ENCODE data around the gene OR4F15. TPM values are rescaled to one million over a fixed set of nuclear protein-coding genes. Genes with fewer than 3 reads are reported as not detected.
"Not testable (repeated sequence)": the region's sequence is repeated elsewhere in the genome, so short reads cannot be mapped to it uniquely, and the experiment has no call there.

Gene OR4F15
- total and polyA plus RNA-seq, 2 of the 4 experiments (the other 2 are of a cell fraction), result 0.36 TPM; not detected in 1

- no peaks in the 10 kb centered on the region for H3K9me1 ChIP-seq (ENCODE audit: insufficient read depth, low read length)
- no peaks in the 10 kb centered on the region for H4K20me1 ChIP-seq (ENCODE audit: insufficient read depth, low read length)
- no peak overlapping the region for H3K56ac ChIP-seq (ENCODE audit: extremely low read depth, insufficient read depth, low read length)
- POLR2A ChIA-PET (ENCODE audit: unreplicated experiment), result no interaction called here
- no peak overlapping the region for H3K4me3 ChIP-seq (ENCODE audit: insufficient read depth, low read depth, low read length)
- no peak overlapping the region for H3K14ac ChIP-seq (replicated peaks; ENCODE audit: low read depth, low read length)
- dilution Hi-C loops (cut with HindIII; ENCODE audit: low sequenced_read_pairs, unreplicated experiment) (no loop called here), intact Hi-C loops (cut with micrococcal nuclease) (no loop called here), in situ Hi-C loops (cut with MboI; ENCODE audit: low sequenced_read_pairs) (loop anchor here (10.0 kb wide), 1 partner anchor 1971 kb away; no protein-coding TSS in a partner anchor)
- no peak overlapping the region for H2AK9ac ChIP-seq (replicated peaks; ENCODE audit: low read depth, low read length, poor library complexity)
- H2AK5ac ChIP-seq (ENCODE audit: low read depth, low read length), result no peak overlapping the region
- DNase-seq (no peak), ATAC-seq (ENCODE audit: low read depth) (no peak)
- no peaks in the 10 kb centered on the region for H3K36me3 ChIP-seq (ENCODE audit: control insufficient read depth, insufficient read depth, low read length)
- H3K4me2 ChIP-seq (ENCODE audit: low read depth, low read length), result no peak overlapping the region
- H3K18ac ChIP-seq (ENCODE audit: low read depth, low read length), result no peak overlapping the region
- H2BK15ac ChIP-seq (ENCODE audit: low read depth, low read length), result no peak overlapping the region
- H2BK5ac ChIP-seq (ENCODE audit: low read depth, low read length, poor library complexity, severe bottlenecking), result no peak overlapping the region
- H2AFZ ChIP-seq (replicated peaks; ENCODE audit: low read length, poor library complexity), result no peak overlapping the region
- no peak overlapping the region for H4K91ac ChIP-seq (ENCODE audit: insufficient read depth, low read depth, low read length)
- no peaks in the 10 kb centered on the region for H3K79me1 ChIP-seq (ENCODE audit: low read depth in 1 of 2, low read length in 2 of 2)
- H4K8ac ChIP-seq (ENCODE audit: low read depth in 2 of 2, low read length in 2 of 2), result no peak overlapping the region
- H3K9me3 ChIP-seq (ENCODE audit: control insufficient read depth, insufficient read depth, low read length), result peaks cover 4% of the 10 kb centered on the region
- CTCF ChIA-PET, result no interaction called here
- no peak overlapping the region for H3K27ac ChIP-seq (ENCODE audit: insufficient read depth, low read length)
- no peak overlapping the region for H2BK120ac ChIP-seq (ENCODE audit: low read depth, low read length)
- H3K4ac ChIP-seq (ENCODE audit: low read depth, low read length), result no peak overlapping the region
- H3K27me3 ChIP-seq (ENCODE audit: control insufficient read depth, insufficient read depth, low read length), result no peaks in the 10 kb centered on the region
- no TSS peak for BruUV-seq (replicated peaks)
- no peak overlapping the region for H3K9ac ChIP-seq (ENCODE audit: low read depth, low read length)
- no peak overlapping the region for H2BK20ac ChIP-seq (ENCODE audit: low read depth, low read length)
- 78% methylated on average over 2 of the region's 15 CpGs; no CpG with 5 or more reads in 1 of the 2 experiments for WGBS, 2 experiments (ENCODE audit: extremely low coverage in 2 of 2, insufficient read length in 1 of 2)
- H3K4me1 ChIP-seq (ENCODE audit: control insufficient read depth, insufficient read depth, low read length), result peaks cover 1% of the 10 kb centered on the region; the same call in 1 of the 2 replicates
- TF ChIP-seq CTCF (conservative IDR thresholded peaks at IDR 0.05; ENCODE audit: low read depth, low read length) (no peak), ELK1 (IDR thresholded peaks at IDR 0.05; ENCODE audit: borderline replicate concordance, low read depth, low read length) (no peak)
- no peak overlapping the region for H3K23ac ChIP-seq (ENCODE audit: low read depth, low read length)
- no peak overlapping the region for H4K5ac ChIP-seq (ENCODE audit: low read depth, low read length)
Observed at GRCh38 chr15:101765772-101766456, 46.1 kb upstream of the OR4F15 start.

GRCh38 chr15:101767083-101767640 lies 44.8 kb upstream of the OR4F15 start:
- H3K9ac ChIP-seq (ENCODE audit: low read depth, low read length); POLR2A ChIA-PET (ENCODE audit: unreplicated experiment): not testable (repeated sequence)

More at GRCh38 chr15:101767083-101767640, 44.8 kb upstream of the OR4F15 start:
- H4K20me1 ChIP-seq (ENCODE audit: insufficient read depth, low read length); dilution Hi-C loops (cut with HindIII; ENCODE audit: low sequenced_read_pairs, unreplicated experiment); DNase-seq; H3K4me2 ChIP-seq (ENCODE audit: low read depth, low read length); H2BK120ac ChIP-seq (ENCODE audit: low read depth, low read length); H2AK9ac ChIP-seq (replicated peaks; ENCODE audit: low read depth, low read length, poor library complexity); H3K27ac ChIP-seq (ENCODE audit: insufficient read depth, low read length); H3K56ac ChIP-seq (ENCODE audit: extremely low read depth, insufficient read depth, low read length); H3K9me3 ChIP-seq (ENCODE audit: control insufficient read depth, insufficient read depth, low read length); H3K9me1 ChIP-seq (ENCODE audit: insufficient read depth, low read length); BruUV-seq (replicated peaks); H2BK15ac ChIP-seq (ENCODE audit: low read depth, low read length); H3K36me3 ChIP-seq (ENCODE audit: control insufficient read depth, insufficient read depth, low read length); H3K18ac ChIP-seq (ENCODE audit: low read depth, low read length); H4K8ac ChIP-seq (ENCODE audit: low read depth in 2 of 2, low read length in 2 of 2); H3K23ac ChIP-seq (ENCODE audit: low read depth, low read length); H2AK5ac ChIP-seq (ENCODE audit: low read depth, low read length); H4K91ac ChIP-seq (ENCODE audit: insufficient read depth, low read depth, low read length); H3K4me1 ChIP-seq (ENCODE audit: control insufficient read depth, insufficient read depth, low read length); H3K79me1 ChIP-seq (ENCODE audit: low read depth in 1 of 2, low read length in 2 of 2); H4K5ac ChIP-seq (ENCODE audit: low read depth, low read length); H2BK5ac ChIP-seq (ENCODE audit: low read depth, low read length, poor library complexity, severe bottlenecking); CTCF ChIA-PET; H3K4me3 ChIP-seq (ENCODE audit: insufficient read depth, low read depth, low read length); H2AFZ ChIP-seq (replicated peaks; ENCODE audit: low read length, poor library complexity); H3K4ac ChIP-seq (ENCODE audit: low read depth, low read length); intact Hi-C loops (cut with micrococcal nuclease); H3K14ac ChIP-seq (replicated peaks; ENCODE audit: low read depth, low read length); H2BK20ac ChIP-seq (ENCODE audit: low read depth, low read length); H3K27me3 ChIP-seq (ENCODE audit: control insufficient read depth, insufficient read depth, low read length): not testable (repeated sequence)
- 20% methylated on average over 1 of the region's 11 CpGs; no CpG with 5 or more reads in 1 of the 2 experiments for WGBS, 2 experiments (ENCODE audit: extremely low coverage in 2 of 2, insufficient read length in 1 of 2)
- peak; percentile 70 for ATAC-seq (ENCODE audit: low read depth)
- in situ Hi-C loops (cut with MboI; ENCODE audit: low sequenced_read_pairs), result loop anchor here (10.0 kb wide), 1 partner anchor 1972 kb away; no protein-coding TSS in a partner anchor

All from IMR-90 (cell line).